GM08714 (cell line): ENCODE measurements around the gene INPP5D.
"Not testable (repeated sequence)": the region's sequence is repeated elsewhere in the genome, so short reads cannot be mapped to it uniquely, and the experiment has no call there.

Experiments
- H3K4me3 ChIP-seq: fragments of 200-500 bp; sonication (Bioruptor generic); 2 replicates; pipeline ENCODE4 v1.5.1; 2014; ENCODE audit warnings: mild to moderate bottlenecking, low read length, inconsistent platforms
- ZNF274 ChIP-seq: IDR thresholded peaks from 2 replicates; pipeline ENCODE4 v1.6.1; 2012; ENCODE audit warnings: mild to moderate bottlenecking, low read depth, low read length

INPP5D gene

DNA sequence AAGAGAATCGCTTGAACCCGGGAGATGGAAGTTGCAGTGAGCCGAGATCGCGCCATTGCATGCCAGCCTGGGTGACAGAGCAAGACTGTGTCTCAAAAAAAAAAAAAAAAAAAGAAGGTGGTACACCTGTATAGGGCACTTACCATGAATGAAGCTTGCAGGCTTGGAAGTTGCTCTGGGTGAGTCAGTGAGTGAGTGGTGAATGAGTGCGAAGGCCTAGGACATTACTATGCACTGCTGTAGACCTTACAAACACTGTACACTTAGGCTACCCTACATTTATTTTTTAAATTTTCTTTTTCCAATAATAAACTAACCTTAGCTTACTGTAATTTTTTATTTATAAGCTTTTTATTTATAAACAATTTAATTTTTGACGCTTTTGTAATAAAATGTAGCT, 113.0 kb downstream of the INPP5D start:
- H3K4me3 ChIP-seq = no peak overlapping the region
- TF ChIP-seq ZNF274 = no peak

DNA sequence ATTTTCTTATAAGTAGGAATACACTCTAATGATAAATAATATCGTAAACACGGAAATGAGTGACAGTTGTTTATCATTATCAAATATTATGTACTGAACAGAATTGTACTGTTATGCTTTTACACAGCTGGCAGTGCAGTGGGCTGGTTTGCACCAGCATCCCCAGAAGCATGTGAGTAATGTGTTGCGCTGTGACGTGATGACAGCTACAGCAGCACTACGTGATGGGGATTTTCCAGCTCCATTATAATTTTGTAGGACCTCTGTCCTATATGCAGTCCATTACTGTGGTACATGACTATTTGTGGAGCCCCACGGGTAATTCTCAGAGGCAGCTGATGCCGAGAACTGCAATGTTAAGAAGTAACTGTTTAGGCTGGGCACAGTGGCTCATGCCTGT, 114.0 kb downstream of the INPP5D start:
- no peak overlapping the region for H3K4me3 ChIP-seq
- no peak for TF ChIP-seq ZNF274

DNA sequence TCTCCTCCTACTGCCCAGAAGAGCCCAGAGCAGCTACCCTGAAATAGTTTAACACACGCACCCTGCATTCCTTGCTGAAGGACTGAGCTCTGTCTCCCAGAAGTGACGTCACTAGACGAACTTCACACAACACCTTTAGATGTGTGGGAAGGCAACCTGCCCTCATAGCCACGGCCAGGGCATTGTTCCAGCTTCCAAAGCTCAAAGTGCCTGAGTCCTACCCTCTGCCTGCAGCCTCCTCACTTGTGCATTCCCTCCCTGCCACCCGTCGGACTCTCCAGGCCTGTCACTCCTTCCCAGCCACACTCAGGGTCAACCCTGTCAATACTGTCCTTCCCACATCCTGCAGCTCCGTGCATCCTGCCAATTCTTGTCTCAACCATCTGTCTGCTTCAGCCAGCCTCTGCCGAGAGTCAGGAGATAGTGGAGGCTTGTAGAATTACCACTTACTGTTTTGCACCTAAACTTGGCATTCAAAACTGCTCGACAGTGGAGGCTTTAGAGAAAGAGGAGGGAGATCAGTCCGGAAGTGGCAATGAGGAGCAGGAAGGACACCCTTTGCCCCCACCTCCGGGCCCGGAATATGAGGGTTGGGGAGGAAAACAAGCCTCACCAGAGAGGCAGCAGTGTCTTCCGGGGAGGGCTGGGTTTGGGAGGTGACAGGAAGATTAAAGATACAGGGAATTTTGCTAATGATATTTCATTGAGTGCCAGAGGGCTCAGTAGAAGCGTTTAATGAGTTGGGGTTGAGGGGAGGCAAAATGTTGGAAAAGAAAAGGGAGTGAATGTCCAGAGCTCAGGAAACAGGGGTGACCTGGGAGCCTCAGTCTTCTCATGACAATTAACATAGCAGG, 119.1 kb downstream of the INPP5D start:
- no peak for TF ChIP-seq ZNF274
- no peak overlapping the region for H3K4me3 ChIP-seq

DNA sequence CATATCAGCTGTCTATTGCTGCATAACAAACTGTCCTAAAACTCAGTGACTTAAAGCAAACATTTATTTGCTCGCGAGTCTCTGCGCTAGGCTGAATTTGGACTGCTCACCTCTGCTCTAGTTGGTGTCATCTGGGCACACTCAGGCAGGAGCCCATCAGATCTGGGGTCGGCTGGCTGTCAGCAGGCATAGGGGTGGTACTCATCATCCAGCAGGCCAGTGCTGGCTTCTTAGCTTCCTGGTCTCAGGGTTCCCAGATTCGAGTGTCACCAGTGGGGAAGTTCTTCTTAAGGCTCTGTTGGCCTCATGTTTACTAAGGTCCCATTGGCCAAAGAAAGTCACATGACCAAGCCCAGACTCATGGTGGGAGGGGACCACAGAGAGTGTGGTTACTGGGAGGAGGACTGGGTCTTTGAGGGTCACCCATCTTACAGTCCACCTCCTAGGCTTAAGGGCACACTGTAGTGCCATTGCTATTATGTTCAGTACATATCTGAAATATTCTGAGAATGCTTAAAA, 119.8 kb downstream of the INPP5D start:
- TF ChIP-seq ZNF274 = no peak
- H3K4me3 ChIP-seq = no peak overlapping the region

DNA sequence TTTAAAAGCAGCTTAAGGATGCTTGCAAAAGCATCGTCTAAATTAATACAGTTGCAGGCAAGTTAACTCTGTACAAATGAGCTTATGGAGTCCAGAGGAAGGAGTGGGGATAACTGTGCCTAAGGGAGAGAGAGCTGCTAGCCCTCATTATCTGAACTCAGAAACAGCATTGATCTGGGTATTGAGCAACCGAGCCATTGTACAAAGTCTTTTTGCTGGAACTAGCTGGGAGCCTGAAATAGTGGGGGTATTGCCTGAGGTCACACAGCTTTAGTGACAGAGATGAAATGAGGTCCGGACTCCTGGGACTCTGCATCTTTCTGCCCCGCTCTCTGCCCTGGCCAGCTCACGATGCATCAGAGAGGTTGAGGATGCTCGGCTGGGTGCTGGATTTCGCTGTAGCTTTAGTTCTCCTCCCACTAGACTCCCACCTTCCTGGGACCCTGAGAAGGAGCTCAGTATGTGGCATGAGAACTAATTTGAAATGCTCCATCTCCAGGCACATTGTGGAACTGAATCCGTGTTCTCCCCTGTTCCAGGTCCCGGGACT, 123.8 kb downstream of the INPP5D start:
- no peak overlapping the region for H3K4me3 ChIP-seq
- no peak for TF ChIP-seq ZNF274

DNA sequence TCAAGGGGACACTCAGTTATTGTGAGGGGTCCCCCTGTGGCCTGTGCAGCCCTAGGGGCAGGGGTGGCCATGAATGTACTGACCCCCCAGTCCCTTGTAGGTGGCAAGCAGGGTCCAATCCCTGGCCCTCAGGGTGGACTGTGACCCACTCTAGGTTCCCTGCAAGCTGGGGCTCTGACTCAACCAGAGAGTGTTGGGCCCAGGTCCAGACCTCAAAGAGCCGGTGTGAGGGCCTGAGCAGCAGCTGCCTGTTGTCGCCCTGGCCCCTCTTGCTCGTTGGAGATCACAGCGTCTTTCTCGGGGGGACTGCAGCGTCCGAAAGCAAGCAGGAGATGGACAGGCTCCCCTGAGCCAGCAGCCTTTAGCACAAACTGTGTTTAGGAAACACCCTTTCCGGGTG, 124.5 kb downstream of the INPP5D start:
- no peak overlapping the region for H3K4me3 ChIP-seq
- no peak for TF ChIP-seq ZNF274

DNA sequence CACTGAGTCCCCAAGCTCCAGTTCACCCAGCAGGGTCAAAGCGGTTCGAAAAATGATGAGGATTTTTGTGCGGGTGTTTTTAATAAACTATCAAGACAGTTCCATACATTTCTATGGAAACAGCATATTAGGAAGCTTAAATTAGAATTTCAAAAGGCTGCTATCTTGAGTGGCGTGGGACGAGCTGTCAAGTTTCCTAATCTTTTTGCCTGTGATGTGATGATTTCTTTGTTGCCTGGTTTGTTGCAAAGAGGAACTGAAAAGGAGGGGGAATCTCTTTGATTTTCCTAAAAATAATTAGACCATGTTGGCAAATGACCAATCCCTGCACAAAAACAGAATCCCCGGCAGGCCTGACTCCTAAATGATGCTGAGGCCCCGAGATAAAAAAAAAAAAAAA, 125.2 kb downstream of the INPP5D start:
- TF ChIP-seq ZNF274 = no peak
- H3K4me3 ChIP-seq = no peak overlapping the region

DNA sequence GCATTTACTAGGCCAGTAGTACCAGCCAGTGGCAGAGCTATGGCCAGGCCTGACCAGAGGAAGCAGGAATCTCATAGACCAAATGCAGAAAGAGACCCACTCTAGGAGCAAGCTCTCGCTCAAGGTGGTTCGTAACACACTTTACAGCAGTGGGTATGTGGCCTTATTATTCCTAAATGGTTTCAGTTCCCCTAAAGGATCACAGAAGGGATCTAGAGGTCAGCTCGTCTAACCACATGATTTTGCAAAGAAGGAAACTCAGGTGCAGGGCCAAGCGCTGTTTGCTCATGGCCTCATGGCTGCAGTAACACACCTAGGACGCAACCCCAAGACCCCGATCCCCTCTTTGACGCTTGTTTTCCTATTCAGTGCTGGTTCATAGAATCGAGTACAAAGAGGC, 125.8 kb downstream of the INPP5D start:
- no peak for TF ChIP-seq ZNF274
- H3K4me3 ChIP-seq = no peak overlapping the region

DNA sequence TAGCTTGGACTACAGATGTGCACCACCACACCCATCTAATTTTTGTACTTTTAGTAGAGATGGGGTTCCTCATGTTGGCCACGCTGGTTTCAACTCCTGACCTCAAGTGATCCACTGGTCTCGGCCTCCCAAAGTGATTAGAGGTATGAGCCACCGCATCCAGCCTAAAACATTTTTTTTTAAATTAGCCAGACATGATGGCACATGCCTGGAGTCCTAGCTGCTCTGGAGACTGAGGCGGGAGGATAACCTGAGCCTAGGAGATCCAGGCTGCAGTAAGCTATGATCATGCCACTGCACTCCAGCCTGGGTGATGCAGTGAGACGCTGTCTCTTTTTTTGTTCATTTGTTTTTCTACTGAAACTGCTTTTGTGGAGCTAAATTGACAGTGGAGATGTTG, 126.7 kb downstream of the INPP5D start:
- TF ChIP-seq ZNF274 = no peak
- H3K4me3 ChIP-seq = no peak overlapping the region

DNA sequence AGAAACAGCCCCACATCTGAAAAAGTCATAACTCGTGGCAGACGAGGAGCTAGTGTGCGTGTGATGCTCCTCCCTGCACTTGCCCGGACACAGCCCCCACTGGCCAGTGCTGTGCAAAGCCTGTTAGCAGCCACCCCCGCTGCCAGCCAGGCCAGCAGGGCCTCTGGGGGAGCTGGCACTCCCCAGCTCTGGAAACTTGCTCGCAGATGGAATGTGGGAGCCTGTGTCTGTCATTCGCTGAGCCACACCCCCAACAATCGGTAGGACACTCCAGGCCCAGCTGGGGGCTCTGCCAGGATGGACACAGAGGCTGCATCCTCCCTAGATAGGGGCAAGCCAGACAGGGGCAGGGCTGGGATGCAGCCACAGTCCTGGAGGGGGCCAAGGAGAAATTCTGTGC, 128.9 kb downstream of the INPP5D start:
- no peak overlapping the region for H3K4me3 ChIP-seq
- TF ChIP-seq ZNF274 = no peak

DNA sequence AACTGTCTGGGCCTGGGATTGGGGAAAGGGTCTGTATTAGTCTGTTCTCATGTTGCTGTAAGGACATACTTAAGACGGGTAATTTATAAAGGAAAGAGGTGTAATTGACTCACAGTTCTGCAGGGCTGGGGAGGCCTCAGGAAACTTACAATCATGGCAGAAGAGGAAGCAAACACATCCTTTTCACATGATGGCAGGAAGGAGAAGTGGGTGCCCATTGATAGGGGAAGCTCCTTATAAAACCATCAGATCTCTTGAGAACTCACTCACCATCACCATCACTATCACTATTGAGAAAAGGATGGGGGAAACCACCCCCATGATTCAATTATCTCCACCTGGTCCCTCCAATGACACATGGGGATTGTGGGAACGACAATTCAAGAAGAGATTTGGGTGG, 130.9 kb downstream of the INPP5D start:
- H3K4me3 ChIP-seq = not testable (repeated sequence)

DNA sequence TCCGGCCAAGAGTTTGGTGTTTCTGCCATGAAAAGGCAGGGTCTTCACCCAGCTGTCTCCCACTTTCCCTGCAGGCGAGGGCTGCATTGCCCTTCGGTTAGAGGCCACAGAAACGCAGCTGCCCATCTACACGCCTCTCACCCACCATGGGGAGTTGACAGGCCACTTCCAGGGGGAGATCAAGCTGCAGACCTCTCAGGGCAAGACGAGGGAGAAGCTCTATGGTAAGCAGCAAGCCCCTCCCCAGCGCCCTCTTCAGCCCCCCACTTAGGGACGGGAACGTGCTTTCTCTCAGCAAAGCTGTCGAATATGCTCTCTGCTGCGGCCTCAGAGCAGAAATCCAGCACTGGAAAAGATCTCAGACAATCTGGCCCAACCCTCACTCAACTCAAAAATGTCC, 133.6 kb downstream of the INPP5D start:
- H3K4me3 ChIP-seq = no peak overlapping the region
- TF ChIP-seq ZNF274 = no peak

DNA sequence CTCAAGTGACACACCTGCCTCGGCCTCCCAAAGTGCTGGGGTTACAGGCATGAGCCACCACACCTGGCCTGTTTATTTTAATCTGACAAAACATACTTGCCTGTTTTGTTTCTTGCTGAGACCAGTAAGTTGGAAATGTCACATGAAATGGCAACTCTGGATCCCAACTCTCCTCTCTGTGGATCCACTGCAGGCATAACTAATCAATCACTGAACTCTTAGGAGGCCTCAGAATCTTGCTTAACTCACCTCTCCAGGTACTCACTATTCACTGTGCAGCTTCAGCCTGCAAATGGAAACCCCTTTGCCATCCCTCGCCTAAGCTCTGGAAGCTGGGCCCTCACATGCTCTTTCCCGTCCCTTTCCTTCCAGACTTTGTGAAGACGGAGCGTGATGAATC, 134.9 kb downstream of the INPP5D start:
- TF ChIP-seq ZNF274 = no peak
- no peak overlapping the region for H3K4me3 ChIP-seq

DNA sequence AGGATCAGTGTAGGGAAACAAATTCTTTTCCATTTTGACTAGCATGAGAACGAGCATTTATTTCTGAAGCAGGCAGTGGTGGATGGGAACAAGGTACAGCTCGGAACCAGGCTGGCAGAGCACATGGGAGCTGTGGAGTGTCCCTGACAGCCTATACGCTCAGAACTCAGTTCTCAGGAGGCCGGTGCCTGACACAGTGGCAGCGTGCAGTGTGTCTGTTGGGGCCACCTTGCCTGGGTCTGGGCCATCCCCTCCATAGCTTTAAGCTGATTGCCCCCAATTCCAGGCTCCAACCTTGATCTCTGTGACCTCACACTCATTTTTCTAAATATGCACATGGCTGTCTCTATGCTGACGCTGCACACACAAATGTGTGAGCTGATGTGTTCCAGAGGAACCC, 136.9 kb downstream of the INPP5D start:
- H3K4me3 ChIP-seq = no peak overlapping the region
- no peak for TF ChIP-seq ZNF274

DNA sequence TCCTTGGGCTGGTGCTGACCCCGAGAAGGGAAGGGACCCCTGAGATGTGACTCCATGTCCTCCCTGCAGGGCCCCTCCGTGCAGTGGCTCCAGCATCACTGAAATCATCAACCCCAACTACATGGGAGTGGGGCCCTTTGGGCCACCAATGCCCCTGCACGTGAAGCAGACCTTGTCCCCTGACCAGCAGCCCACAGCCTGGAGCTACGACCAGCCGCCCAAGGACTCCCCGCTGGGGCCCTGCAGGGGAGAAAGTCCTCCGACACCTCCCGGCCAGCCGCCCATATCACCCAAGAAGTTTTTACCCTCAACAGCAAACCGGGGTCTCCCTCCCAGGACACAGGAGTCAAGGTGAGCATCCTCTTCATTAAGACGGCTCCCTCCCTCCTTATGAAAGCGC, 137.9 kb downstream of the INPP5D start:
- TF ChIP-seq ZNF274 = no peak
- no peak overlapping the region for H3K4me3 ChIP-seq
